Astrocyte (in vitro differentiated cells and primary cell): ENCODE results near the gene IL31.

Experiments used
- EZH2 ChIP-seq: IDR thresholded peaks from 2 replicates; pipeline ENCODE4 v1.6.1; 2012; ENCODE audit warnings: mild to moderate bottlenecking, low read length, inconsistent platforms; ENCODE audit not compliant: insufficient read depth
- TF ChIP-seq, protein P1 (sequence below): IDR thresholded peaks from 2 replicates; pipeline ENCODE4 v1.5.1; 2011; ENCODE audit warnings: low read depth, mild to moderate bottlenecking, inconsistent platforms, low read length, moderate library complexity; ENCODE audit not compliant: insufficient read depth

DNA sequence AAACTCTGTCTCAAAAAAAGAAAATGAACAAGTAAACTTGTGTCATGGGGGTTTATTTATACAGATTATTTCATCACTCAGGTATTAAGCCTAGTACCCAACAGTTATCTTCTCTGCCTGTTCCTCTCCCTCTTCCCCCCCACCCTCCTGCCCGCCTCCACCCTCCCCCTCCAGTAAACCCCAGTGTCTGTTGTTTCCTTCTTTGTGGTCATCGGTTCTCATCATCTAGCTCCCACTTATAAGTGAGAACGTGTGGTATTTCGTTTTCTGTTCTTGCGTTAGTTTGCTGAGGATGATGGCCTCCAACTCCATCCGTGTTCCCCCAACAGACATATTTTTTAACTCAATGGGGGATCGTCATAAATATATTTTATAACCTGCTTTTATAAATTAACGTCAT lies 12.3 kb downstream of the IL31 start:
- TF ChIP-seq, protein P1, sequence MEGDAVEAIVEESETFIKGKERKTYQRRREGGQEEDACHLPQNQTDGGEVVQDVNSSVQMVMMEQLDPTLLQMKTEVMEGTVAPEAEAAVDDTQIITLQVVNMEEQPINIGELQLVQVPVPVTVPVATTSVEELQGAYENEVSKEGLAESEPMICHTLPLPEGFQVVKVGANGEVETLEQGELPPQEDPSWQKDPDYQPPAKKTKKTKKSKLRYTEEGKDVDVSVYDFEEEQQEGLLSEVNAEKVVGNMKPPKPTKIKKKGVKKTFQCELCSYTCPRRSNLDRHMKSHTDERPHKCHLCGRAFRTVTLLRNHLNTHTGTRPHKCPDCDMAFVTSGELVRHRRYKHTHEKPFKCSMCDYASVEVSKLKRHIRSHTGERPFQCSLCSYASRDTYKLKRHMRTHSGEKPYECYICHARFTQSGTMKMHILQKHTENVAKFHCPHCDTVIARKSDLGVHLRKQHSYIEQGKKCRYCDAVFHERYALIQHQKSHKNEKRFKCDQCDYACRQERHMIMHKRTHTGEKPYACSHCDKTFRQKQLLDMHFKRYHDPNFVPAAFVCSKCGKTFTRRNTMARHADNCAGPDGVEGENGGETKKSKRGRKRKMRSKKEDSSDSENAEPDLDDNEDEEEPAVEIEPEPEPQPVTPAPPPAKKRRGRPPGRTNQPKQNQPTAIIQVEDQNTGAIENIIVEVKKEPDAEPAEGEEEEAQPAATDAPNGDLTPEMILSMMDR: no peak
- no peak for TF ChIP-seq EZH2
